GM12892 (cell line): Measurements from ENCODE around the gene NAA38. TPM values are rescaled to one million over a fixed set of nuclear protein-coding genes. Genes with fewer than 3 reads are reported as not detected.

Source experiments
- DNase-seq: peaks from one replicate; pipeline ENCODE4 v3.0.0; 2011; ENCODE audit not compliant: insufficient read length
- FAIRE-seq: peaks from 2 replicates; lab custom pipeline; 2011; peaks lifted over from hg19 to GRCh38; lab: Jason Lieb, UNC
- POLR2A ChIP-seq: IDR thresholded peaks from 2 replicates; pipeline ENCODE4 v1.6.1; 2011; ENCODE audit warnings: low read depth, low read length, control low read depth
- POLR2AphosphoS5 ChIP-seq: IDR thresholded peaks from 2 replicates; pipeline ENCODE4 v1.6.1; 2011; ENCODE audit warnings: low read depth, low read length, control low read depth
- TAF1 ChIP-seq: IDR thresholded peaks from 2 replicates; pipeline ENCODE4 v1.6.1; 2011; ENCODE audit warnings: low read depth, mild to moderate bottlenecking, control low read depth, low read length, borderline replicate concordance
- polyA plus RNA-seq: library from polyadenylated mRNA; unstranded; fragments of >200 nt; gene quantifications from one replicate; pipeline ENCODE4 v1.2.1, GENCODE V29; 2012; ENCODE audit warnings: missing spikeins, inconsistent platforms; ENCODE audit not compliant: missing spikeins

Gene NAA38, protein sequence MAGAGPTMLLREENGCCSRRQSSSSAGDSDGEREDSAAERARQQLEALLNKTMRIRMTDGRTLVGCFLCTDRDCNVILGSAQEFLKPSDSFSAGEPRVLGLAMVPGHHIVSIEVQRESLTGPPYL
- polyA plus RNA-seq = 76.3 TPM

DNA sequence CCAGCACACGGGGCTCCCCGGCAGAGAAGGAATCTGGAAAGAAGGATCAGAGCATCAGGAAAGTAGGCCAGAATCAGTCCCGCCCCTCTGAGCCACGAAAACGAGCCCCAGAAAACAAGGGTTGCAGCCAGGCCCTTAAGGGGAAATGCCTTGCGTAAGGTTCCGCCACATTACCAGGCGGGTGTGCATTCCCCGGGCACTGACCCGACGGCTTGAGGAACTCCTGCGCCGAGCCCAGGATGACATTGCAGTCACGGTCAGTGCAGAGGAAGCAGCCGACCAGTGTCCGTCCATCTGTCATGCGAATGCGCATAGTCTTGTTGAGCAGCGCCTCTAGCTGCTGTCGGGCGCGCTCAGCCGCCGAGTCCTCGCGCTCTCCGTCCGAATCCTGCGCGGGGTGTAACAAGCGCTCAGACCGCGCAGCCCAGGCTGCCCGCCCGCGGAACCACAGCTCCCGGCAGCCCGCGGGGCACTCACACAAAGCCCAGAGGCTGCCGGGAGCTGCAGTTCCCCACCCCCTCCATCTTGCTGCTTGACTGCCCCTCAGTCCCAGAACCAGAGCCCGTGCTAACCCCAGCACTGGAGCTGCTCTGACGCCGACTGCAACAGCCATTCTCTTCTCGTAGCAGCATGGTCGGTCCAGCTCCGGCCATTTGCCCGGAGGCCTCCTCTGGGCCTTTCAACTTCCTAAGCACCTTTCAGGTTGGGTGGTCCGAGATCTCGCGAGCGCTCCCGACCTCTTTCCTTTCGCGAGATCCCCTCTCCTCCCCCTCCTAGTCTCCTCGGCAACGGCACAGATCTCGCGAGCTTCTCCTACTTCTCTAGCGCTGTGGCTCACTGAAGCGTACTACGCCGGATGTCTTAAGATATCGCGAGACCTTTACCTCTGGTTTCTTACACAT, at the start of gene NAA38:
TSS of gene NAA38 (minus strand) at position 749 of the 902 bp plus-strand sequence. CDS start at position 653, 96 bp downstream.
- FAIRE-seq = peak; percentile 99

DNA sequence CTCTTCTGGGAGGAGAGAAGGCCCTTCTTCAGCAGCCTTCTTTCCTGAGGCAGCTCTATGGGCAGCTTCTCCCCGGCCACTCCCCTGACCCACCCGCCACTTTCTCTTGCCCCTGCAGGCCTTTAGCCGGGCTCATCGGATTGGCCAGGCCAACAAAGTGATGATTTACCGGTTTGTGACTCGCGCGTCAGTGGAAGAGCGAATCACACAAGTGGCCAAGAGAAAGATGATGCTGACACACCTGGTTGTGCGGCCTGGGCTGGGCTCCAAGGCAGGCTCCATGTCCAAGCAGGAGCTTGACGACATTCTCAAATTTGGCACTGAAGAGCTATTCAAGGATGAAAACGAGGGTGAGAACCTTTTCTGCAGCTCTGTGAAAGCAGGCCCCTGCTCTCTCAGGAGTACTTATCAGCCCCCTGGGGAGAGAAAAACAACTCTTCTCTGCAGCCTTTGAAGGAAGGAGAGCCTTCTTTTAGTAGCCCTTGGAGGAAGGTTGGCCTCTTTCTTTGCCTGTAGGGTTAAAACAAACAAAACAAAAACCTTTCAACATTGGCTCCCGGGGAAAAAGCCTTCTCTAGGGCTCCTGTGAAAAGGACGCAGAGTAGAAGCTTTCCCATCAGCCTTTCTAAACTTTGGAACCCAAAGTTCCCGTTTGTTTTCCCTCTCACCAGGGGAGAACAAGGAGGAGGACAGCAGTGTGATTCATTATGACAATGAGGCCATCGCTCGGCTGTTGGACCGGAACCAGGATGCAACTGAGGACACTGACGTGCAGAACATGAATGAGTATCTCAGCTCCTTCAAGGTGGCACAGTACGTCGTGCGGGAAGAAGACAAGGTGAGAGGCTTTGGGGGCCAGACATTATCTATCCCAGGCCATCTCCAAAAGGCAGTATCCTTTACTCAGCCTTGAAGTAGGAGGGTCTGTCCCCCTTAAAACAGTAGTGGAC, 46.1 kb upstream of the NAA38 start:
- no peak for DNase-seq
- FAIRE-seq = no peak
- TF ChIP-seq TAF1 (no peak), POLR2AphosphoS5 (no peak), POLR2A (no peak)

More for the DNA sequence above, at the start of gene NAA38:
- peak; percentile 35; the same call in 1 of the 2 replicates for TF ChIP-seq TAF1
- TF ChIP-seq POLR2AphosphoS5 = peak; percentile 88
- peak; percentile 90 for TF ChIP-seq POLR2A
- peak; percentile 88 for DNase-seq

DNA sequence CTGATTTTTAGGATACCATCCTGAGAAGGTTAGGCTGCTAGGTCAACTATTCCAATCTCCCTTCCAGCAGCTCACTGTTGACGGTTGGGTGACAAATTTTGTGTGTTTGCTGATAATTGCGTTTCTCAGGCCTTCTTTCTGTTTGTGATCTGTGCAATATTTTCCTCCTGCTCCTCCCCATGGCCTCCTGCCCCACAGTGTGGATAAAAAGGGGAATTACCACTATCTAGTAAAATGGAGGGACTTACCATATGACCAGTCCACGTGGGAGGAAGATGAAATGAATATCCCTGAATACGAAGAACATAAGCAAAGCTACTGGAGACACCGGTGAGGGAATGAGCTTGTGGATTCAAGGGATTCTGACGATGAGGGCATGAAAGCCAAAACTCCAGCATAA, 40.4 kb upstream of the NAA38 start:
- DNase-seq (no peak), FAIRE-seq (no peak)
- TF ChIP-seq TAF1 (no peak), POLR2A (no peak), POLR2AphosphoS5 (no peak)

DNA sequence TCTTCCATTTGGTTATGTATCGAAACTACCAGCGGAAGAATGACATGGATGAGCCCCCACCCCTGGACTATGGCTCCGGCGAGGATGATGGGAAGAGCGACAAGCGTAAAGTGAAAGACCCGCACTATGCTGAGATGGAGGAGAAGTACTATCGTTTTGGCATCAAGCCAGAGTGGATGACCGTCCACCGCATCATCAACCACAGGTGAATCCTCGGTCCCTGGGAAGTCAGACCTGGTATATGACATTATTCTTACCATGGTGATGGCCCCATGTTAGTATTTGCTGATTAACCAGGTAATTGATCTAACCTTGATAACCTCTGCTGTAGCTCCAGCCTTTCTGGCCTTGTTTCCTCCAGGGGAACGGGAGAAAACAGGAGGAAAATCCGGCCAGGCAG, 39.7 kb upstream of the NAA38 start:
- TF ChIP-seq POLR2A = no peak
- no peak for TF ChIP-seq TAF1
- no peak for TF ChIP-seq POLR2AphosphoS5
- DNase-seq (no peak), FAIRE-seq (no peak)

DNA sequence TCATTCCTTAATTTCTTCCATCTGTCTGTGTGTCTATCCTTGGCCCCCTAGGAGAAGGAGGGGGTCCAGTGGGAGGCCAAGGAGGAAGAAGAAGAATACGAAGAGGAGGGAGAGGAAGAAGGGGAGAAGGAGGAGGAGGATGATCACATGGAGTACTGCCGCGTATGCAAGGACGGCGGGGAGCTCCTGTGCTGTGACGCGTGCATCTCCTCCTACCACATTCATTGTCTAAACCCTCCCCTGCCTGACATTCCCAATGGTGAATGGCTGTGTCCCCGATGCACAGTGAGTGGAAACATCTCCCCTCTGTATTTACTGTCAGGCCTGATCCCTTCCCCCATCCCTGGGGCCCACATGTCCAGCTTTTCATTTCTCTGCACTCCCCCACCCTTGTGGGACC, 37.5 kb upstream of the NAA38 start:
- TF ChIP-seq POLR2AphosphoS5 (no peak), POLR2A (no peak), TAF1 (no peak)
- DNase-seq (no peak), FAIRE-seq (no peak)

DNA sequence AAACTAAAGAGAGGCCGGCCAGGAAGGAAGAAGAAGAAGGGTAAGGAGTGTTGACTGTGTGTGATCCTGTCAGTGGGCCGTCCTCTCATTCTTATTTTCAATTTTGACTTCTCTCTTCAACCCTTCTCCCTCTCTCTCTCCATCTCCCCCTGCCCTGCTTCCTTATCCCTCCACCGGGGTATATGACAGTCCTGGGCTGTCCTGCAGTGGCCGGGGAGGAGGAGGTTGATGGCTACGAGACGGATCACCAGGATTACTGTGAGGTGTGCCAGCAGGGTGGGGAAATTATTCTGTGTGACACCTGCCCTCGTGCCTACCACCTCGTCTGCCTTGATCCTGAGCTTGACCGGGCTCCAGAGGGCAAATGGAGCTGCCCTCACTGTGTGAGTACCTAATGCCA, 36.9 kb upstream of the NAA38 start:
- TF ChIP-seq TAF1 (no peak), POLR2A (no peak), POLR2AphosphoS5 (no peak)
- FAIRE-seq (no peak), DNase-seq (no peak)

DNA sequence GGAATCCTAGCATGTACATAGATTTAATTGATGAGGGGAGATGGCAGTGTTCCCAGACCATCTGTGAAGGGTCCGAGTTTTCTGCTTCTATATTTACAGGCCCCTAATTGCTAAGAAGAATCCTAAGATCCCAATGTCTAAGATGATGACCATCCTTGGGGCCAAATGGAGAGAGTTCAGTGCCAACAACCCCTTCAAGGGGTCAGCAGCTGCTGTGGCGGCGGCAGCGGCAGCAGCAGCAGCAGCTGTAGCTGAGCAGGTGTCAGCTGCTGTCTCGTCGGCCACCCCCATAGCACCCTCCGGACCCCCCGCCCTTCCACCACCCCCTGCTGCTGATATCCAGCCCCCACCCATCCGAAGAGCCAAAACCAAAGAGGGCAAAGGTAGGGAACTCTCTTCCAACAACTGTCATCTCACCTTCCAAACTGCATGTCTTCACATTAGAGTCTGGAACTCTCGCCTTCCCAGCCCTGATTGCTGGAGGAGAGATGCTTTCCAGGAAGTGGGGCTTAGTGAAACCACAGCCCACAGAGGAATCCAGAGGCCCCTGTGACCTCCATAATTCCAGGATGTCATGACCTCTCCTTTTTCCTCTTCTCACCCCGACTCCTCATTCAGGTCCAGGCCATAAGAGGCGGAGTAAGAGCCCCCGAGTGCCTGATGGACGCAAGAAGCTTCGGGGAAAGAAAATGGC, 36.0 kb upstream of the NAA38 start:
- DNase-seq = no peak
- no peak for TF ChIP-seq TAF1
- no peak for TF ChIP-seq POLR2AphosphoS5
- TF ChIP-seq POLR2A = no peak
- FAIRE-seq = no peak

DNA sequence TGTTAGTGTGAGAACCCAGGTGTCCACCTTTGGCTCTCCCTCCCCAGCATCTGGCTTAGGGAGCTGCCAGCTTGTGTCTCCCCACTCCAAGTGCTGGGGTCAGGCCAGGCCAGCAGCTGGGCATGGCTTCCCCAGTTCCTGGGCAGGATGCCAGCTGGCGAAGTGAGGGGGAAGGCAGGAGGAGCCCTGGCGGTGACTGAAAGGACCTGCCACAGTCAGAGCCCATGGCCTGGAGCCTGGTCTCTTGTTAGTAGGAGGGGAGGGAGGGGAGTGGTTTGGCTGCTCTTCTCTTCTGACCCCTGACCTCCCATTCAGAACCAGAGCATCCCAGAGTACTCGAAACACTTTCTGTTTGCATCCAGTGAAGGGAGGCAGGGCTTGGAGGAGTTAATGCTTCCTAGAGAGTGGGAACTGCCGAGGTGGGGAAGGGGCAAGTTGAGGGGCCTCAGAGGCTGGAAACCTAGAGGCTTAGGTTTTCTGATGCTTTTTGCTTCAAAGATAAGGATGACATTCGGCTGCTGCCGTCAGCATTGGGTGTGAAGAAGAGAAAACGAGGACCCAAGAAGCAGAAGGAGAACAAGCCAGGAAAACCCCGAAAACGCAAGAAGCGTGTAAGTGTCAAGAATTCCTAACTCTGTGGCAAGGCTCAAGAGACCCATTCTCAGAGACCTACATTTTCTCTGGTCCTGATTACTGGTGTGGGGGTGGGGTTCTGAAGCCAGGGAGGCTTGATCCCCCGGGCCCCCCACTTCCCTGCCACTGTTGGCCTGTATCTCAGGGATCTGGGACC, 32.0 kb upstream of the NAA38 start:
- FAIRE-seq = no peak
- DNase-seq = no peak
- no peak for TF ChIP-seq POLR2A
- TF ChIP-seq POLR2AphosphoS5 = no peak
- TF ChIP-seq TAF1 = no peak

DNA sequence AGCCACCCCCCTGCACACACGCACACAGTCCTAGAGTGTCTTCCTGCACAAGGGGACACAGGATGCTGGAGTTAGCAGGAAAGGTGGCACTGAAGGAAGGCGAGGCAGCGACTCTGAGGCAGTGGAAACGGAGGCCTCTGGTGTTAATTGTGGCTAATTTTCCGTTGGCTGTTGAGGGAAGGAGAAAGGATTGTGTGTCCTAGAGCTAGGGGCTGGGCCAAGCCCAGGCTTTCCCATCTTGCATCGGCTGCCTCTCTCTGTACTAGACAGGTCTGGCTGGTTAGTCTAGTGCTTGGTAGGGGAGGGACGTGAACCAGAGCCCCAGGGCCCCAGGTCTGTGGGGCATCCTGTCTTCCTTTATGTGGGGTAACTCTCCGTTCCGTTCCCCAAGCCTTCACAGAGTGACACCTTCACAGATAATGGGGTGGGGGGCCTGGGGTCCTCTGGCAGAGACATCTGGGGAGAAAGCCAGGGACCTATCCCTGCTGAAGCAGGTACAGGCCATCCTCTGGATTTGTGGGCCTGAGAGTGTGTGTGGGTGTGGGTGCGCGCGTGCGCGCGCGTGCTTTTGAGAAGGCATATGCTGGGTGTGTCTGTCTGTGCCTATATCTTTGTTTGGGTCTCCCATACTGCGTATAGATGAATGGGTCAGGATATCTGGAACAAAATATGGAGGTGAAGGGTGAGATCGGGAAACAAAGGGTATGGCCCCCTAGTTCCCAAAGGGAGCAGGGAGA, 31.0 kb upstream of the NAA38 start, which contains the start of gene CHD3:
TSS of gene CHD3 (plus strand) at position 606 of the 737 bp plus-strand sequence. CDS start 212 bp downstream, outside the sequence.
- DNase-seq (no peak), FAIRE-seq (no peak)
- TF ChIP-seq TAF1 (no peak), POLR2AphosphoS5 (no peak), POLR2A (no peak)
